ENCODE results near the gene GPC5.

The GPC5 gene

DNA sequence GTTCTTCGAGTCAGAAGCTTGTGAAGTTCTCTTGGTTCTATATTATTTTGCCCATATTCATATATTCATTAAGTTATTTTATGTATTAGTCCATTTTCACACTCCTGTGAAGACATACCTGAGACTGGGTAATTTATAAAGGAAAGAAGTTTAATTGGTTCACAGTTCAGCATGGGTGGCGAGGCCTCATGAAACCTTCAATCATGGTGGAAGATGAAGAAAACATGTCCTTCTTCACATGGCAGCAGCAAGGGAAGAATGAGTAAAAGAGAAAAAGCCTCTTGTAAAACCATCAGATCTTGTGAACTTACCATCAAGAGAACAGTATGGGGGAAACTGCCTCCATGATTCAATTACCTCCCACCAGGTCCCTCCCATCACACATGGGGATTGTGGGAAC lies 182.3 kb downstream of the GPC5 start:
- H3K4me3 ChIP-seq (ENCODE audit: low read depth, low read length), result no peak overlapping the region
- DNase-seq (ENCODE audit: low read depth, low spot score), result no peak
- TF ChIP-seq, protein P1, sequence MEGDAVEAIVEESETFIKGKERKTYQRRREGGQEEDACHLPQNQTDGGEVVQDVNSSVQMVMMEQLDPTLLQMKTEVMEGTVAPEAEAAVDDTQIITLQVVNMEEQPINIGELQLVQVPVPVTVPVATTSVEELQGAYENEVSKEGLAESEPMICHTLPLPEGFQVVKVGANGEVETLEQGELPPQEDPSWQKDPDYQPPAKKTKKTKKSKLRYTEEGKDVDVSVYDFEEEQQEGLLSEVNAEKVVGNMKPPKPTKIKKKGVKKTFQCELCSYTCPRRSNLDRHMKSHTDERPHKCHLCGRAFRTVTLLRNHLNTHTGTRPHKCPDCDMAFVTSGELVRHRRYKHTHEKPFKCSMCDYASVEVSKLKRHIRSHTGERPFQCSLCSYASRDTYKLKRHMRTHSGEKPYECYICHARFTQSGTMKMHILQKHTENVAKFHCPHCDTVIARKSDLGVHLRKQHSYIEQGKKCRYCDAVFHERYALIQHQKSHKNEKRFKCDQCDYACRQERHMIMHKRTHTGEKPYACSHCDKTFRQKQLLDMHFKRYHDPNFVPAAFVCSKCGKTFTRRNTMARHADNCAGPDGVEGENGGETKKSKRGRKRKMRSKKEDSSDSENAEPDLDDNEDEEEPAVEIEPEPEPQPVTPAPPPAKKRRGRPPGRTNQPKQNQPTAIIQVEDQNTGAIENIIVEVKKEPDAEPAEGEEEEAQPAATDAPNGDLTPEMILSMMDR (IDR thresholded peaks at IDR 0.05; ENCODE audit: low read depth, low read length), result no peak
- in situ Hi-C loops (cut with HindIII; ENCODE audit: low sequenced_read_pairs), result no loop called here

DNA sequence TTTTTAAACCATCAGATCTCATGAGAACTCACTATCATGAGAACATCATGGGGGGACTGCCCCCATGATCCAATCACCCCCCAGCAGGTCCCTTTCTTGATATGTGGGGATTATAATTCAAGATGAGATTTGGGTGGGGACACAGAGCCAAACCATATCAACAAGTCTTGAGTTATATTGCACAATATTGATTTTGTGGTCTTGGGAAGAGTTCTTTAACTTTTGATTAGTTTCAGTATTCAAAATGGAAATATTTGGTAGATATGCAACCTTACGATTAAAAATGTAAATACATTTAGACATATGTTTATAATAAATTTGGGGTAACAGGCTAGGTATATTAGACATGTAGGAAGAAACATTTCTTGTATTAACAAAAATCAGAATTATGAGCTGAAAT lies 188.2 kb downstream of the GPC5 start:
- in situ Hi-C loops (cut with HindIII; ENCODE audit: low sequenced_read_pairs), result no loop called here
- no peak for DNase-seq (ENCODE audit: low read depth, low spot score)
- H3K4me3 ChIP-seq (ENCODE audit: low read depth, low read length), result no peak overlapping the region
- TF ChIP-seq, protein P1 (IDR thresholded peaks at IDR 0.05; ENCODE audit: low read depth, low read length), result no peak

DNA sequence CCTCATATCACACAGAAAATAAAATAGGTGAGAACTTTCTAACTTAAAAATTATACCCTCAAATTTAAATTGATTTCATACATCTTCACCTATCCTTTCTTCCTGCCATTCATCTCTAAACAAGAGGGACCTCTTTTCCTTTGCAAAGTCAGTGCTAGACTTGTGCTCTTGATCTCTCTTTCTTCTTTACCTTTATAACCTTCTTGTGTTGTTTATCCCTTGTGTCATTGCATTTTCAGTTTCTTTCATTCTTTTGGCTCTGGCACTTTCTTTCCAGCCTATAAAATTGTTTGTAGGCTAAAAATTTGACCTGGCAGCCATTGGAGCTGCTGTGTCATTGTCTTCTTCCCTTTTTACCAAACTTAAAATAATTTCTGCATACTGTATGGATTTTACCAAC lies 190.1 kb downstream of the GPC5 start:
- TF ChIP-seq, protein P1 (IDR thresholded peaks at IDR 0.05; ENCODE audit: low read depth, low read length), result no peak
- in situ Hi-C loops (cut with HindIII; ENCODE audit: low sequenced_read_pairs), result no loop called here

DNA sequence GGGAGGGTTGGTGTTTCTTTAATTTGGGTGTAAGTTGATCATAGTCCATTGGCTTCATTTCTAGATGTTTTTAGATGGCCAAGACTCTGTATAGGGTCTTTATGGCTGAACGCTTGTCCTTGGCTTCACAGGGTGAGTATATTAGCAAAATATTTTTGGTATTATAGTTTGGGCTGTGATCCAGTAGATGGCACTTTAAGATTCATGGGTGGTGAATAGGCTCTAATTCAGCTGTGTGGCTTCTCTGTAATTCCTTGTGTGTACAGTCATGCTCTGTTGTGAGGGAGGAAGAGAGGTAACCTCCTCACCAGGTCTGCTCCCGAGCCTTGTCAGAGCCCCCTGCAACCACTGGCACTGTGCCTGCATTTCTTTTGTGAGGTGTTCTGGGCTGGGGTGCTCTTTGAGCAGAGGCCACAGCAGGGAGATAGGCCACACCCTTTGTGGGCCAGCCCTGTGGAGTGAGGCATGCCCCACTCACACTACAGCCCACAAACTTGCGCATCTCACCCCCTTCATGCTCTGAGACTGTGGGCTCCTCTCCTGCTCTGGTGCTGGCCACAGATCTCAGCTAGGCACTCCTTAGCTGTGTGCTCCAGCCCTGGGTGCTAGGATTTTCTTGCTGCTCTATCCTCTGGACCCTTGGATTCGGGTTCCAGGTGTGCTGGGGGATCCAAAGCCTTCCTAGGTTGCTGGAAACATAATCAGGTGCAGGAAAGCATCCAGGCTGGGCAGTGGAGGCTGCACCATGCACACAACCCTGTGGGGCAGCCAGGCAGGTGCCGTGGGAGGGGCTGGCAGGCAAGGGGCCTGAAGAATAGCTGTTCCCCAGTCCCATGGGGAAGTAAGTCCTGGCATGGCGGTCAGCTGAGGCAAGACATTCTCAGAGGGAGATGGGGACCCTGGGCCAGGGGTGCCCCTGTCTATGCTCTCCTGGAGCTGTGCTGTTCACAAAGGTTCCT lies 193.9 kb downstream of the GPC5 start:
- TF ChIP-seq, protein P1 (IDR thresholded peaks at IDR 0.05; ENCODE audit: low read depth, low read length), result no peak
- in situ Hi-C loops (cut with HindIII; ENCODE audit: low sequenced_read_pairs), result no loop called here
- H3K4me3 ChIP-seq (ENCODE audit: low read depth, low read length), result no peak overlapping the region
- DNase-seq (ENCODE audit: low read depth, low spot score), result peak; percentile 58

More for the DNA sequence above, 190.1 kb downstream of the GPC5 start:
- no peak for DNase-seq (ENCODE audit: low read depth, low spot score)
- no peak overlapping the region for H3K4me3 ChIP-seq (ENCODE audit: low read depth, low read length)

DNA sequence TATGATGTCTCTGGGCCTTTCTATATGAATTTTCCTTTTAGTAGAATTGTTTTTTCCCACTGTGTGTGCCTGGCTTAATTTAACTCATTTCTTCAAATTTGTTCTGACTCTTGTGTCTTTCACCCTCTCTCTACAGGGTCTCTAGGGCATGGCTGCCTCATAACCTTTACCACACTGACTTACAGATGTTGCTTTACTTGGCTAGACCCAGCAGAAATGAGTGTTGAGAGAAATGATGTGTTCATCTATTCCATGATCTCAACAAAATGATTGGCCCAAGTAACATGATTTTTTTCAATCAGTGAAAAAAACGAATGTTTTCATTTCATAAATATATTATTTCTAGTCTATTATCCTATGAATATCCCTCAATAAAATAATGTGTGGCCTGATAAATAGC lies 195.0 kb downstream of the GPC5 start:
- in situ Hi-C loops (cut with HindIII; ENCODE audit: low sequenced_read_pairs), result no loop called here
- DNase-seq (ENCODE audit: low read depth, low spot score), result no peak
- H3K4me3 ChIP-seq (ENCODE audit: low read depth, low read length), result no peak overlapping the region
- TF ChIP-seq, protein P1 (IDR thresholded peaks at IDR 0.05; ENCODE audit: low read depth, low read length), result no peak

DNA sequence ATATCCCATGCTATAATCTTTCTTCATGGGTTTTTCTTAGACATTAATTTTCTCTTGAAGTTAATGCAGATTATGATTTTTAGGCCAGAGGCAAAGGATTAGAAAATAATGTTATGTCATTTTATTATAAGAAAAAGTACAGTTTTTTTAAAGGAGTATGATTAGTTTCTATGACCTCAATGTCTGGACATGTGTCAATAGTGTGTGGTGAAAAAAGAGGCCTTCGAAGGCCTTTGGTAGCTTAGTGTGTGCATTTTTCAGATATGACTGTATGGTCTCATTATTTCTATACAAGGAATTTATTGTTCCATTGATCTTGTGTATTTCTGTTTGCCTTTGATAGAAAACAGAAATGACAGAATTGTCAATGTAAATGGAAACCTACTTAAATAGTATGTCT lies 195.6 kb downstream of the GPC5 start:
- in situ Hi-C loops (cut with HindIII; ENCODE audit: low sequenced_read_pairs), result no loop called here
- TF ChIP-seq, protein P1 (IDR thresholded peaks at IDR 0.05; ENCODE audit: low read depth, low read length), result no peak
- H3K4me3 ChIP-seq (ENCODE audit: low read depth, low read length), result no peak overlapping the region
- peak; percentile 41 for DNase-seq (ENCODE audit: low read depth, low spot score)
